HS-27A (cell line): Measurements from ENCODE around the gene STX1B.
A peak's percentile ranks its signal among the peaks of the same experiment; 100 is the strongest.
"Not testable (repeated sequence)": the region's sequence is repeated elsewhere in the genome, so short reads cannot be mapped to it uniquely, and the experiment has no call there.

Experiments
- DNase-seq: peaks from one replicate; pipeline ENCODE4 v3.0.0-alpha.2; 2012; ENCODE audit warnings: low read depth, missing footprints

Gene STX1B

GRCh38 chr16:31010585-31011325 is at the start of gene STX1B:
STX1B (minus strand) TSS chr16:31010638; CDS start chr16:31010396, 242 bp downstream.
- DNase-seq, result no peak

- DNase-seq, result no peak
These were observed 45.2 kb upstream of the STX1B start for GRCh38 chr16:31055613-31056012.

DNA sequence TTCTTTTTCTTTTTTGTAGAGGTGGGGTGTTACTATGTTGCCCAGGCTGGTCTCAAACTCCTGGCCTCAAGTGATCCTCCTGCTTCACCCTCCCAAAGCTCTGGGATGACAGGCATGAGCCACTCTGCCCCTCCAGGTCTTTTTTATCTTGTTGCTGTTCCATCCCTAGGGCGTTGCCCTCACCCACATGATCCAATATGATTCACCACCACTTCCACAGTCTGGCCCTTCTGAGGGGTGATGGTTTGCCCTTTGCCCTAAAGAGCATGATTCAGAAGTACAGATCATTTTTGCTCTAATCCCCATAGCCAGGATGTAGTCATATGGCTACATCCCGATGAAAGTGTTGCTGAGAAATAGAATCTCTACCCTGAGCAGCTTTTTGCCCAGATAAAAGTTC is 41.7 kb upstream of the STX1B start:
- DNase-seq, result peak; percentile 89

DNA sequence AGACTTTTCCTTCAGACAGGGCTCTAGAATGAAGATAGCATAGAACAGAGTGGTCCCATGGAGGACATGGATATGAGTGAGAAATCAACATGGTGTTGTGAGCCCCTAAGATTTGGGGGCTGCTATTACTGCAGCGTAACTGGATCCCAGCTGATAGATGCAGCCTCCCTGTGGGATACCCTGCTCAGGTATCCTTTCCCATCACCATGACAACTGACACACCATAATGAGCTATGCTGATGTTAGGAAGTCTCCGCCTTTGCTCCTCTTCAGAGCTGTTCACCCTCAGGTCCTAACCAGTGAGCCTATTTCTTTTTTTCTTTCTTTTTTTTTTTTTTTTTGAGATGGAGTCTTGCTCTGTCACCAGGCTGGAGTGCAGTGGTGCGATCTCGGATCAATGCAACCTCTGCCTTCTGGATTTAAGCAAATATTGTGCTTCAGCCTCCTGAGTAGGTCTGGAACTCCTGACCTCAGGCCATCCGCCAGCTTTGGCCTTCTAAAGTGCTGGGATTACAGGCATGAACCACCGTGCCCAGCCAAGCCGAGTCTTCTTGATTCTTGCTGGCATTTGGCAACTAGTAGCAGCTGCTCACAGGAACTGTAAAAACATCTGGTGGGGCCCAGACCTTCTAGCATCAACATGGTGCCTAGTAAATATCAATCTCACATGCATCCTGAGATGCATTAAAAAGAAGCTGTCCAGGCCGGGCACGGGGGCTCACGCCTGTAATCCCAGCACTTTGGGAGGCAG is 40.0 kb upstream of the STX1B start:
- no peak for DNase-seq

GRCh38 chr16:31043898-31044481 is 33.6 kb upstream of the STX1B start:
- DNase-seq, result no peak

GRCh38 chr16:31043352-31043751 is 32.9 kb upstream of the STX1B start:
- DNase-seq, result no peak

DNA sequence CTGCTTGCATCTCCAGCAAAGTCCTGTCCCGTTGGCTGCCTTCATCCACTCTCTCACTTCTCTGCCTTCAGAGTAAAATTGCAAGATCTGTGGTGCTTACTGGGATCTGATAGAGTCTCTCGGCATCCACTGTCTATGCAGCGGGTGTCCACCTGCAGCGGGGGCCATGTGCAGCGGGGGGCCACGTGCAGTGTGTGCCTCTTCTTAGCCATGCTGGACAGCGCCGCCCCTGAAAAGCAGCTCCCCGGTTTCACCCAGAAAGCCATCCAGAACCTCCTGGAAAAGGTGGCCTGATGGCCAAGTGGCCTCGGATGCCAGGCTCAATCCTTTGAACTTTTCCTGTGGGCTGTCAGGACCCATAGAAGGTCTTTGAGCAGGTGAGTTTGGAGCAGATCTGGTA is 32.4 kb upstream of the STX1B start:
- DNase-seq, result no peak

DNA sequence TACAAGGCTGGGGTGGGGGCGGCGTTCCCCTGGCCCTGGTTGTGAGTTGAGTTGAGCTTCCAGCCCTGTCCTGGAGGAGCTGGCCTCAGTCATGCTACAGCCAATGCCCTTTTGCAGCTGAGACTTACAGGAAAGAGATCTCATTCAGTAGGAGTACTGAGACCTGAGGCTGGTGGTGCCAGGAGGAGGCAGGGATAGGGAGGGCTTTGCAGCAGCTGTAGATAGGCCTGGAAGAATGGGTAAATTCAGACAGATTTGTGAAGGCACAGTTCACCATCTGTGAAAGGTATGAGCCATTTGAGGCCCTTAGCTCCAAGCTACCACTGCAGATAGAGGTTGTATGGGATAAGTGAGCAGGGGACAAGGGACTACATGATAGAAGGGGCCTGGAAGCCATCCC is 28.6 kb upstream of the STX1B start:
- no peak for DNase-seq

DNA sequence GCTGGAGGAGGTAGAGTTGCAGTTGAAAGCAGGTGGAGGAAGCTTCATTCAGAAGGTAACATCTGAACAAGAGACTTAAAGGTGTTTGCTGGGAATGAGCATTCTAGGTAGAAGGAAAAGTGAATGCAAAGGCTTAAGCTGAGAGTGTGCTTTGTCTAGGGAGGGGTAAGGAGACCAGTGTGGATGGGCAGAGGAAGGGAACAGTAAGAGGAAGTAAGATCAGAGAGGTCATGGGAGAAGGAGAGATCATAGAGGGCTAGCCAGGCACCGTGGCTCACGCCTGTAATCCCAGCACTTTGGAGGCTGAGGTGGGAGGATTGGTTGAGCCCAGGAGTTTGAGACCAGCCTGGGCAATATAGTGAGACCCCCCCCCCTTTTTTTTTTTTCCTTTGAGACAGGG is 26.3 kb upstream of the STX1B start:
- DNase-seq, result no peak

GRCh38 chr16:31033709-31034492 is 23.5 kb upstream of the STX1B start:
- no peak for DNase-seq

- peak; percentile 94 for DNase-seq
These were observed 22.6 kb upstream of the STX1B start, which contains the start of gene STX4 for GRCh38 chr16:31032736-31033708. STX4 (plus strand) TSS chr16:31033558; CDS start chr16:31033806, 248 bp downstream.

DNA sequence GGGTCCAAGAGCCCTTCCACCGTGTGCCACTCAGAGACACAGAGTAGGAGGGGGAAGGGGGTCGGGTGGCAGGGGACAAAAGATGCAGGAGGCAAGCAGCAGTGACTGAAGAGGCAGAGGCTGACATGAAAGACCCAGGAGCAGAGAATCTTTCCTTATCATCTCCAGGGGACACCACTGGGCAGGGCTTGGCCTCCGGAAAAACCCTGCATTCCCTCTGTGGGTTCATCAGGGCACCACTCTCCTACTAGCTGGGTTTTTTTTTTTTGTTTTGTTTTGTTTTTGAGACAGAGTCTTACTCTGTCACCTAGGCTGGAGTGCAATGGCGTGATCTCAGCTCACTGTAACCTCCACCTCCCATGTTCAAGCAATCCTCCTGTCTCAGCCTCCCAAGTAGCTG is 20.8 kb upstream of the STX1B start:
- DNase-seq, result no peak

DNA sequence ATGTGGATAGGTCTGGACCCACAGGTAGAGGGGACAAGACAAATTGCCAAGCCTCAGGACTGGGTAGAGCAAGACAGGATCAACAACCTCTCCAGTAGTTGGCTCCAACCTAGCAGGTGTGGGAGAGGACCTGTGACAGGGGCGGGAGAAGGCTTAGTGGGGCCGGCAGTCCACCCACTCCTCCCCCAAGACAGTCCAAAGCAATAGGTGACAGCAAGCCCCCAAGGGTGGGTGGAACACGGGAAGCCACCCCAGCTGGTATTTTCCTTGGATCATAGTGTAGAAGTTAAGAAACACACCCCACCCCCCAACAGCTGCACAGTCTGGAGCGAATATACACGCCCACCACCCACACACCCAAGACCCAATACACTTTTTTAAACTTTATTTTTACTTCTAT is 18.8 kb upstream of the STX1B start:
- DNase-seq, result no peak

DNA sequence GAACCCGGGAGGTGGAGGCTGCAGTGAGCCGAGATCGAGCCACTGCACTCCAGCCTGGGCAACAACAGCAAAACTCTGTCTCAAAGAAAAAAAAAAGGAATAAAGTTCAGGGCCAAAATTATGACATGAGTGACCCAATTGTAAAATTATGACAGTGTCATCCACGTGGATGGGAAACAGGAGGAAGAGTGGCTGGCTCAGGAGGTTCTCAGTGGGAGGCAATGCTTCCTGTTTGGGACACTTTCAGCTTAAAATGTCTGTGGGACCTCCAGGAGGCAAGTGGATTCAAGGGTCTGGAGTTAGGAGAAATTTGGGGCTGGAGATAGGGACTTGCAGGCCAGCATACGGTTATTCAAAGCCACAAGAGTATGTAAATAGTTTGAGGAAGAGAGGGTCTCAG is 14.9 kb upstream of the STX1B start:
- DNase-seq, result no peak

- no peak for DNase-seq
These were observed 13.3 kb upstream of the STX1B start for GRCh38 chr16:31023627-31024226.

- no peak for DNase-seq
These were observed 12.8 kb upstream of the STX1B start for GRCh38 chr16:31023252-31023602.

DNA sequence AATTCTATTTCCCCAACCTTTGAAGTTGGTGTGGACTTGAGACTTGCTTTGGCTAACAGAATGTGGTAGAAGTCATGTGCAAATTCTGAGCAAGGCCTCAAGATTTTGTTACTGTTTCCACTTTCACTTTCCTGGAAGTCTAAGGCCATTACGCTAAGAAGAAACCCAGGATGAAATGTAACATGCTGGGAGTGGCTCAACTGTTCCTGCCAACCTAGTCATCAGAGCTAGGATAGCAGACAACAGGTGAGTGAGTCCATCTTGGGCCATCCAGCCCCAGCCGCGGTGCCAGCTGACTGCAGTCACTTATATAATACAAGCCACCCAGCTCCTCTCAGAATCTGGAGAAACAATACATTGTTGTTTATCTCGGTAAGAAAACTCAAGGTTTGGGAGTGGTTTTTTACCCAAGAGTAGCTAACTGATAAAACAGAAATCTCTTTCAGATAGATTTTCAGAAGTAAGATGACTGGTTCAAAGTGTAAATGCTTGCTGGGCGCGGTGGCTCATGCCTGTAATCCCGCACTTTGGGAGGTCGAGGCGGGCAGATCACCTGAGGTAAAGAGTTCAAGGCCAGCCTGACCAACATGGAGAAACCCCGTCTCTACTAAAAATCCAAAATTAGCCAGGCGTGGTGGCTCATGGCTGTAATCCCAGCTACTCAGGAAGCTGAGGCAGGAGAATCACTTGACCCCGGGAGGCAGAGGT is 12.3 kb upstream of the STX1B start:
- DNase-seq, result no peak

GRCh38 chr16:31020536-31020935 is 10.1 kb upstream of the STX1B start:
- DNase-seq, result no peak

DNA sequence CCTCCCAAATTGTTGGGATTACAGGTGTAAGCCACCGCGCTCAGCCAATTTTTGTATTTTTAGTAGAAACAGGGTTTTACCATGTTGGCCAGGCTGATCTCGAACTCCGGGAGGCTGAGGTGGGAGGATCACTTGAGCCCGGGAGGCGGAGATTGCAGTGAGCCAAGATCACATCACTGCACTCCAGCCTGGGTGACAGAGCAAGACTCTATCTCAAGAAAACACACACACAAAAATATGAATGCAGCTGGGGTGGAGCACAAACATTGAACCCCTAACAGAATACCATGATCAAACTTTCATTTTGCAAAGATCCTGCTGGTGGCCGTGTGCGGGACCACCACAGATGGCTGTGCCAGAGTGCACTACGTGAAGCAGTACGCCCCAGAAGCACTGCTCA is 7.3 kb upstream of the STX1B start:
- DNase-seq, result not testable (repeated sequence)

GRCh38 chr16:31016018-31016417 is 5.6 kb upstream of the STX1B start:
- DNase-seq, result no peak
